SKM-1 (cell line): ENCODE measurements around the gene CCDC9.
A peak's percentile ranks its signal among the peaks of the same experiment; 100 is the strongest.
"Not testable (repeated sequence)": the region's sequence is repeated elsewhere in the genome, so short reads cannot be mapped to it uniquely, and the experiment has no call there.

Experiments used
- DNase-seq: peaks from one replicate; lab custom pipeline; 2025; ENCODE audit not compliant: unreplicated experiment; lab: John Stamatoyannopoulos, UW

Gene CCDC9

GRCh38 chr19:47231215-47232054 lies 24.9 kb upstream of the CCDC9 start:
- peak; percentile 6 for DNase-seq

GRCh38 chr19:47232422-47233211 lies 23.7 kb upstream of the CCDC9 start:
- no peak for DNase-seq

GRCh38 chr19:47236072-47236675 lies 20.2 kb upstream of the CCDC9 start:
- DNase-seq = no peak

- no peak for DNase-seq
Measured at GRCh38 chr19:47239152-47239551, 17.2 kb upstream of the CCDC9 start.

GRCh38 chr19:47239610-47240296 lies 16.6 kb upstream of the CCDC9 start:
- no peak for DNase-seq

- DNase-seq = no peak
Measured at GRCh38 chr19:47240556-47240955, 15.8 kb upstream of the CCDC9 start.

GRCh38 chr19:47240996-47241918 lies 15.1 kb upstream of the CCDC9 start:
- no peak for DNase-seq

- DNase-seq = no peak
Measured at GRCh38 chr19:47241919-47242577, 14.3 kb upstream of the CCDC9 start.

GRCh38 chr19:47243364-47243775 lies 13.0 kb upstream of the CCDC9 start:
- DNase-seq = no peak

- peak; percentile 57 for DNase-seq
Measured at GRCh38 chr19:47243776-47244547, 12.4 kb upstream of the CCDC9 start.

- peak; percentile 27 for DNase-seq
Measured at GRCh38 chr19:47247308-47247990, 8.9 kb upstream of the CCDC9 start.

GRCh38 chr19:47253016-47253415 lies 3.3 kb upstream of the CCDC9 start:
- DNase-seq = not testable (repeated sequence)

- DNase-seq = no peak
Measured at GRCh38 chr19:47253467-47253881, 2.9 kb upstream of the CCDC9 start.

- no peak for DNase-seq
Measured at GRCh38 chr19:47253970-47254369, 2.4 kb upstream of the CCDC9 start.

GRCh38 chr19:47256693-47257410 lies 527 bp downstream of the CCDC9 start:
- peak; percentile 94 for DNase-seq

GRCh38 chr19:47257411-47258169 lies 1.3 kb downstream of the CCDC9 start:
- no peak for DNase-seq

- DNase-seq = no peak
Measured at GRCh38 chr19:47258434-47258833, 2.1 kb downstream of the CCDC9 start.
